GM20431 (cell line): ENCODE results near the gene CCDC74B.
"Not testable (repeated sequence)": the region's sequence is repeated elsewhere in the genome, so short reads cannot be mapped to it uniquely, and the experiment has no call there.

ENCODE experiments used
- in situ Hi-C: fragments of 300-500 bp; cut with MseI, MboI; formaldehyde crosslinking; loops from one replicate; pipeline ENCODE4 v1.15.0; 2020; ENCODE audit warnings: low sequenced_read_pairs; ENCODE audit not compliant: unreplicated experiment

CCDC74B gene

DNA sequence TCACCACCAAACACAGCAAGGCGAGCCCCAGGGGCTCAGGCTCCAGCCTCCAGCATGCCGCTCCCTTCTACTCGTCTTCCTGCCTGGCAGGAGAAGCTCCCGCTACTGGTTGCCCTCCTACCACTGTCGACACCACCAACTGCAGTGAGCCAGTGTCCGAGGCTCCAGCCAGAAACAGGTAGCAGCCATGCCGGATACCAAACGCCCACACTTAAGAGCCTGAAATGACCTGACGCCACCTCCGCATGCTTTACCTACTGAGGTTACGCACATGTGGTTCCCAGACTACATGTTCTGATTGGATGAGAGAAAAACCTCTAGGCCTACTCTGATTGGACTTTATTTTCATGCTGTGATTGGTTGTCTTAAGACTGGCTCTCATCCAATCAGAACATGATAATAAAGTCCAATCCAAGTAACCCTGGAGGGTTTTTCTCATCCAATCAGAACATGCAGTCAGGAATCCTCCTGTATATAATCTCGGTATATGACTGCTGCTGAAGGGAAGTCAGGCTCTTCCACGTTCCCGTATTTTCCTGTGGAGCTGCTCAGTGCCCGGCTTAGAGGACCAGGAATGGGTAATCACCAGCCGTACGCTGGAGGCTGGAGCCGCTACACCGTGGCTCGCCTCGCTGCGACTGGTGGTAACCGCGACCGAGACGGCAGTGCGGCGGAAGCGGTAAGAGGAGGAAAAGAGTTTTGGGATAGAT is 15.6 kb downstream of the CCDC74B start, which contains the start of gene POTEF:
TSS of gene POTEF (minus strand) at position 103 of the 710 bp plus-strand sequence. CDS start 8,707 bp downstream, outside the sequence.
- in situ Hi-C loops, result not testable (repeated sequence)

DNA sequence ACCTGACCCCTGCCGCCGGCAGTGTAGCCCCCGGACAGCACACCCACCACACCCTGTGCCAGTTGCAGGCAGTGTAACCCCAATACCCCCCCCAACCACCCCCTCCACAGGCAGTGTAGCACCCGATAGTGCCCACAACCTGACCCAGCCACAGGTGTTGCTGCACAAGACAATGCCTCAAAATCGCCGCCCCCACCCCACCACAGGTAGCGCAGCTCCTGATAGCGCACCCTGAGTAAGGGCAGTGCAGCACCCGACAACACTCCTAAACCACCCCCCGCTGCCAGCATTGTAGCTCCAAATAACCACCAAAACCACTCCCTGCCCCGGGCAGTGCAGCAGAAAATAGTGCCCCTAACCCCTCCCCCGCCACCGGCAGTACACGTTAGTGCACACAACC is 16.4 kb downstream of the CCDC74B start:
- in situ Hi-C loops, result not testable (repeated sequence)

DNA sequence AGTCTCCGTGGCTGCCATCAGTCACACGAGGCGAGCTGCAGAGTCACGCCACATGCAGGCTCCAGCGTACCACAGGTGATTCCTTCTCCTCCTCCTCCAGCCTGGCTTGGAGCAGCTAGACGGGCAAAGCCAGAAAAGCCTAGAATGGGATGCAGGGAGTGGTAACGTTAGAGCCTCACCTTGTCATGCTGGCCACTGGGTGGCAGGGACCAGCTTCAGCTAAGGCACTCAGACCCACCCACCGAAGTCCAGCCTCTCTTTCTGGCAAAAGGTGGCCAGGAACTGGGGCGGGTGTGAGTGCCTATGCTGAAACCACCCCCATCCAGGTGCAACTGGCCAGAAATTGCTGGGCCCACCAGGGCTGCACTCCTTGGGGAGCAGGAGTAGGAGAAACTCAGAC is 17.2 kb downstream of the CCDC74B start:
- in situ Hi-C loops, result not testable (repeated sequence)

DNA sequence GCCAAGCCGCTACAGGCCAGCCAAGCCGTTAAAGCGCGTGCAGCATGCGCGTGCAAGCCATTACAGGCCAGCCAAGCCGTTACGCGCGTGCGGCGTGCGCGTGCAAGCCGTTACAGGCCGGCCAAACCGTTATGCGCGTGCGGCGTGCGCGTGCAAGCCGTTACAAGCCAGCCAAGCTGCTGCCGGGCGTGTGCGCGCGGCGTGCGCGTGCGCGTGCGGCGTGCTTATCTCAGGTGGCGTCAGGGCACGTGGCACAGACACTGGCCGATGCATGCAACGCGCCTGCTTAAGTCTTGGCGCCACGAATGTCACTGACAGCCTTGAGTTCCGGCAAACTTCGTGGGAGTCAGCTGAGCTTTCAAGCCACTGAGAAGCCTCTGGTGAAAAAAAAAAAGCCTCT is 24.0 kb downstream of the CCDC74B start:
- in situ Hi-C loops, result not testable (repeated sequence)

DNA sequence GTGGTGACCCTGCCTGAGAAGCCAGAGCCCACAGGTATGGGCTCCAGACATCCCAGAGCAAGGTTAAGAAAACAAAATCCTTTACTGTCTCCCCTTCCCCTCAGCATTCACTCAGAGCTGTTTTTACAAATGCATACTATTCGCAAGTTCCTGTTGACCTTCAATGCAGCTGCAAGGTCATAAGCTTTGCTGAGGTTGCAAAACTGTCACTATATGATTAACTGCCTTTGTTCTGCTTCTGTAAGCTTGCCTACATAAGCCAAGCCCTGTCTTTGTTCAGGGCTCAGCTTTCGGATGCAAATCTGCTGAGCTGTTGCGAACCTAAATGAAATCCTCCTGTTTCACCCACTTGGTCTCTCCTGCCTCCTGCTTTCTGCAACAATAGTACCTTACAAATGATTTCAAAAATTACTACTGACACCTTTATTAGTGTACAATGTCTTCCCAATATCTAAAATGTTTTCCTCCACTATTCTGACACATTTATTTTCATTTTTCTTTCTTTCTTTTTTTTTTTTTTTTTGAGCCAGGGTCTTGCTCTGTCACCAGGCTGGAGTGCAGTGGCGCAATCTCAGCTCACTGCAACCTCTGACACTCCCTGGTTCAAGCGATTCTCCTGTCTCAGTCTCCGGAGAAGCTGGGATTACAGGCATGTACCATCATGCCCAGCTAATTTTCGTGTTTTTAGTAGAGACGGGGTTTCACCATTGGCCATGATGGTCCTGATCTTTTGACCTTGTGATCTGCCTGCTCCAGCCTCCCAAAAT is 42.1 kb downstream of the CCDC74B start:
- in situ Hi-C loops, result not testable (repeated sequence)
